CD14-positive monocyte (primary cell): ENCODE results near the gene PLCB2. TPM values are rescaled to one million over a fixed set of nuclear protein-coding genes. Genes with fewer than 3 reads are reported as not detected.

ENCODE experiments used
- DNase-seq, 3 donors: peaks; one replicate each; pipeline ENCODE4 v3.0.0-alpha.2; 2011 to 2022
- H2AFZ ChIP-seq: 2 replicates; pipeline ENCODE4 v1.6.0; 2012; ENCODE audit warnings: mild to moderate bottlenecking, low read depth, low read length, inconsistent platforms; ENCODE audit not compliant: insufficient read depth, poor library complexity, severe bottlenecking
- H3K27ac ChIP-seq, 2 donors: 1 replicate in 1 of 2; 2 replicates in 1 of 2; pipeline ENCODE4 v1.5.1; 2012 to 2013; ENCODE audit warnings: low read length in 2 of 2, control low read depth in 1 of 2, inconsistent platforms in 1 of 2, low read depth in 1 of 2, mild to moderate bottlenecking in 1 of 2
- H3K27me3 ChIP-seq, 2 donors: one replicate each; pipeline versions ENCODE4 v1.6.0 to v1.6.1; 2011 to 2013; ENCODE audit warnings: low read length in 2 of 2; ENCODE audit not compliant: control insufficient read depth in 2 of 2, insufficient read depth in 2 of 2
- H3K36me3 ChIP-seq, 2 donors: replicated peaks in 1 of 2; 1 replicate in 1 of 2; 2 replicates in 1 of 2; pipeline versions ENCODE4 v1.5.1 to v1.6.1; 2012 to 2013; ENCODE audit warnings: low read length in 2 of 2, control low read depth in 1 of 2, inconsistent platforms in 1 of 2, mild to moderate bottlenecking in 1 of 2; ENCODE audit not compliant: insufficient read depth in 2 of 2, control insufficient read depth in 1 of 2
- H3K4me1 ChIP-seq, 2 donors: 1 replicate in 1 of 2; 2 replicates in 1 of 2; pipeline versions ENCODE4 v1.5.1 to v1.6.1; 2012 to 2013; ENCODE audit warnings: low read length in 2 of 2, control low read depth in 1 of 2, inconsistent platforms in 1 of 2, mild to moderate bottlenecking in 1 of 2, moderate library complexity in 1 of 2; ENCODE audit not compliant: insufficient read depth in 2 of 2, control insufficient read depth in 1 of 2
- H3K4me2 ChIP-seq: replicated peaks from 2 replicates; pipeline ENCODE3; 2012; ENCODE audit warnings: low read length, moderate library complexity, mild to moderate bottlenecking; ENCODE audit not compliant: poor library complexity, severe bottlenecking; ENCODE audit errors: extremely low read depth
- H3K4me3 ChIP-seq, 3 experiments: fragments of 200-600 bp in 1 of 3; sonication (generic) in 1 of 3; replicated peaks in 1 of 3; 1 replicate in 2 of 3; 2 replicates in 1 of 3; pipeline ENCODE4 v1.5.1; 2011 to 2013; ENCODE audit warnings: low read length in 3 of 3, mild to moderate bottlenecking in 3 of 3, control low read depth in 2 of 3, low read depth in 2 of 3, inconsistent platforms in 1 of 3, moderate library complexity in 1 of 3
- H3K79me2 ChIP-seq: 2 replicates; pipeline ENCODE4 v1.6.0; 2012; ENCODE audit warnings: mild to moderate bottlenecking, control low read depth, inconsistent platforms, low read length, moderate library complexity; ENCODE audit not compliant: insufficient read depth
- H3K9ac ChIP-seq: 2 replicates; pipeline ENCODE4 v1.6.0; 2017; ENCODE audit warnings: low read length, mild to moderate bottlenecking; ENCODE audit not compliant: insufficient read depth, poor library complexity, severe bottlenecking
- H3K9me3 ChIP-seq, 2 donors: replicated peaks in 1 of 2; 1 replicate in 1 of 2; 2 replicates in 1 of 2; pipeline versions ENCODE4 v1.5.1 to v1.6.1; 2012 to 2013; ENCODE audit warnings: low read length in 2 of 2, control low read depth in 1 of 2; ENCODE audit not compliant: control insufficient read depth in 1 of 2, insufficient read depth in 1 of 2
- H4K20me1 ChIP-seq: 2 replicates; pipeline ENCODE4 v1.6.0; 2012; ENCODE audit warnings: mild to moderate bottlenecking, low read length, control low read depth, moderate library complexity; ENCODE audit not compliant: insufficient read depth
- H3K27ac Mint-ChIP-seq, 7 donors: one replicate each; pipeline ENCODE4 v1.8.0; 2020; ENCODE audit warnings: mild to moderate bottlenecking in 7 of 7, mixed read lengths in 7 of 7, moderate library complexity in 6 of 7, inconsistent platforms in 2 of 7
- H3K27me3 Mint-ChIP-seq, 3 donors: one replicate each; pipeline ENCODE4 v1.8.0; 2021 to 2022; ENCODE audit warnings: low read depth in 3 of 3, mild to moderate bottlenecking in 3 of 3, mixed read lengths in 3 of 3, moderate library complexity in 3 of 3, inconsistent platforms in 1 of 3
- H3K36me3 Mint-ChIP-seq, 2 donors: one replicate each; pipeline ENCODE4 v1.8.0; 2020; ENCODE audit warnings: mixed read lengths in 2 of 2, inconsistent platforms in 1 of 2, mild to moderate bottlenecking in 1 of 2
- H3K4me1 Mint-ChIP-seq: one replicate; pipeline ENCODE4 v1.8.0; 2020; ENCODE audit warnings: mild to moderate bottlenecking, mixed read lengths
- H3K4me3 Mint-ChIP-seq, 2 donors: one replicate each; pipeline ENCODE4 v1.8.0; 2020; ENCODE audit warnings: mild to moderate bottlenecking in 2 of 2, mixed read lengths in 2 of 2, moderate library complexity in 1 of 2
- H3K9me3 Mint-ChIP-seq, 7 donors: one replicate each; pipeline ENCODE4 v1.8.0; 2020 to 2022; ENCODE audit warnings: mixed read lengths in 7 of 7, mild to moderate bottlenecking in 6 of 7, moderate library complexity in 6 of 7, inconsistent platforms in 2 of 7
- WGBS: methylation state at CpG from one replicate; pipeline ENCODE4 v1.1.5; 2013; ENCODE audit warnings: missing lambda C conversion rate; ENCODE audit not compliant: insufficient coverage; 5-methylcytosine and 5-hydroxymethylcytosine counted together
- intact Hi-C, 2 donors: fragments of 100-400 bp; cut with micrococcal nuclease; formaldehyde crosslinking; loops; one replicate each; pipeline versions ENCODE4 v1.15.0 to v1.15.1; 2023
- polyA plus RNA-seq, 3 donors: library from polyadenylated mRNA; depleted of rRNA in 1 of 3; unstranded in 2 of 3; stranded (reverse) in 1 of 3; fragments of 300-500 nt in 2 of 3; fragments of >200 nt in 1 of 3; fragmentation: Illumina TruSeq in 2 of 3; gene quantifications; 1 replicate in 2 of 3; 2 replicates in 1 of 3; pipeline ENCODE4 v1.2.3, GENCODE V29; 2012 to 2021
- TF ChIP-seq, protein P1 (sequence below): fragments of 200-600 bp; IDR thresholded peaks from one replicate; pipeline ENCODE4 v1.8.0; 2022; ENCODE audit warnings: antibody characterized with exemption, mild to moderate bottlenecking

Gene PLCB2
- polyA plus RNA-seq, 3 donors: 56.5 to 1,191 (median 74.5) TPM

- H3K9me3 ChIP-seq: no peaks in the 10 kb centered on the region
- no peak overlapping the region for H3K4me3 ChIP-seq
- H3K79me2 ChIP-seq: peaks cover 1% of the 10 kb centered on the region
- intact Hi-C loops: loop anchor here (5.0 kb wide), 1 partner anchor 37 kb away; no protein-coding TSS in a partner anchor
- TF ChIP-seq, protein P1, sequence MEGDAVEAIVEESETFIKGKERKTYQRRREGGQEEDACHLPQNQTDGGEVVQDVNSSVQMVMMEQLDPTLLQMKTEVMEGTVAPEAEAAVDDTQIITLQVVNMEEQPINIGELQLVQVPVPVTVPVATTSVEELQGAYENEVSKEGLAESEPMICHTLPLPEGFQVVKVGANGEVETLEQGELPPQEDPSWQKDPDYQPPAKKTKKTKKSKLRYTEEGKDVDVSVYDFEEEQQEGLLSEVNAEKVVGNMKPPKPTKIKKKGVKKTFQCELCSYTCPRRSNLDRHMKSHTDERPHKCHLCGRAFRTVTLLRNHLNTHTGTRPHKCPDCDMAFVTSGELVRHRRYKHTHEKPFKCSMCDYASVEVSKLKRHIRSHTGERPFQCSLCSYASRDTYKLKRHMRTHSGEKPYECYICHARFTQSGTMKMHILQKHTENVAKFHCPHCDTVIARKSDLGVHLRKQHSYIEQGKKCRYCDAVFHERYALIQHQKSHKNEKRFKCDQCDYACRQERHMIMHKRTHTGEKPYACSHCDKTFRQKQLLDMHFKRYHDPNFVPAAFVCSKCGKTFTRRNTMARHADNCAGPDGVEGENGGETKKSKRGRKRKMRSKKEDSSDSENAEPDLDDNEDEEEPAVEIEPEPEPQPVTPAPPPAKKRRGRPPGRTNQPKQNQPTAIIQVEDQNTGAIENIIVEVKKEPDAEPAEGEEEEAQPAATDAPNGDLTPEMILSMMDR: no peak
- H3K9me3 Mint-ChIP-seq: no peaks in the 10 kb centered on the region
- H2AFZ ChIP-seq: no peak overlapping the region
- no peak overlapping the region for H3K4me3 Mint-ChIP-seq
- no peak overlapping the region for H3K9ac ChIP-seq
- no peak for DNase-seq
- no peak overlapping the region for H3K27ac ChIP-seq
- peaks cover 17% of the 10 kb centered on the region in 2 donors for H3K4me1 ChIP-seq
- H3K4me1 Mint-ChIP-seq: peaks cover 24% of the 10 kb centered on the region
- H4K20me1 ChIP-seq: no peaks in the 10 kb centered on the region
- peaks cover 0 to 2% of the 10 kb centered on the region in 2 donors for H3K36me3 Mint-ChIP-seq
- H3K4me2 ChIP-seq: no peak overlapping the region
- H3K27me3 ChIP-seq: peaks cover 4 to 10% of the 10 kb centered on the region in 2 donors
- H3K27me3 Mint-ChIP-seq: peaks cover 15 to 21% (median 16%) of the 10 kb centered on the region in 3 donors
- no peak overlapping the region for H3K27ac Mint-ChIP-seq
- 0% methylated on average over 2 of the region's 4 CpGs for WGBS
- H3K36me3 ChIP-seq: no peaks in the 10 kb centered on the region
These were observed 7.1 kb upstream of the PLCB2 start for GRCh38 chr15:40314723-40315276.

GRCh38 chr15:40313531-40314398 is 6.0 kb upstream of the PLCB2 start:
- no peak overlapping the region for H3K9ac ChIP-seq
- peaks cover 28% of the 10 kb centered on the region in 2 donors for H3K4me1 ChIP-seq
- H3K4me2 ChIP-seq: peak overlapping the region; percentile 3
- peak overlapping the region in 4 of 7 donors; percentile 35 to 83 (median 75) for H3K27ac Mint-ChIP-seq
- H3K4me1 Mint-ChIP-seq: peaks cover 35% of the 10 kb centered on the region
- peak; percentile 59 to 68 (median 64) for DNase-seq
- TF ChIP-seq, protein P1: no peak
- H3K4me3 ChIP-seq: no peak overlapping the region
- H3K27me3 ChIP-seq: peaks cover 4 to 10% of the 10 kb centered on the region in 2 donors
- H3K36me3 Mint-ChIP-seq: peaks cover 0 to 2% of the 10 kb centered on the region in 2 donors
- H3K9me3 ChIP-seq: no peaks in the 10 kb centered on the region
- peaks cover 4% of the 10 kb centered on the region for H4K20me1 ChIP-seq
- H3K79me2 ChIP-seq: peaks cover 10% of the 10 kb centered on the region
- H3K4me3 Mint-ChIP-seq: peak overlapping the region in 1 of 2 donors; percentile 59
- no peak overlapping the region for H2AFZ ChIP-seq
- H3K27ac ChIP-seq: no peak overlapping the region
- 29% methylated on average over 9 of the region's 10 CpGs for WGBS
- no peaks in the 10 kb centered on the region for H3K36me3 ChIP-seq
- intact Hi-C loops: loop anchor here (5.0 kb wide), 1 partner anchor 36 kb away; no protein-coding TSS in a partner anchor
- peaks cover 15 to 21% (median 16%) of the 10 kb centered on the region in 3 donors for H3K27me3 Mint-ChIP-seq
- H3K9me3 Mint-ChIP-seq: no peaks in the 10 kb centered on the region
